Retina (tissue), 1 donor: ENCODE data around the gene ZMYND8.
"Not testable (repeated sequence)": the region's sequence is repeated elsewhere in the genome, so short reads cannot be mapped to it uniquely, and the experiment has no call there.

Experiments used
- DNase-seq: peaks from one replicate; pipeline ENCODE4 v3.0.0-alpha.2; 2016

The ZMYND8 gene

GRCh38 chr20:47243532-47244305, 112.8 kb downstream of the ZMYND8 start:
- DNase-seq = no peak

GRCh38 chr20:47243003-47243402, 113.5 kb downstream of the ZMYND8 start:
- DNase-seq = no peak

- no peak for DNase-seq
Observed at GRCh38 chr20:47241345-47241781, 115.1 kb downstream of the ZMYND8 start.

DNA sequence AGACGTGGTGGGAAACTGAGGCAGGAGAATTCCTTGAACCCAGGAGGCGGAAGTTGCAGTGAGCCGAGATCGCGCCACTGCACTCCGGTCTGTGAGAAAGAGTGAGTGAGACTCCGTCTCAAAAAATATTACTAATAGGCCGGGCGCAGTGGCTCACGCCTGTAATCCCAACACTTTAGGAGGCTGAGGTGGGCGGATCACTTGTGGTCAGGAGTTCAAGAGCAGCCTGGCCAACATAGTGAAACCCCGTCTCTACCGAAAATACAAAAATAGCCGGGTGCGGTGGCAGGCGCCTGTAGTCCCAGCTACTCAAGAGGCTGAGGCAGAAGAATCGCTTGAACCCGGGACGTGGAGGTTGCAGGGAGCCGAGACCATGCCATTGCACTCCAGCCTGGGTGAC, 116.4 kb downstream of the ZMYND8 start:
- not testable (repeated sequence) for DNase-seq

- DNase-seq = no peak
Observed at GRCh38 chr20:47239719-47240067, 116.8 kb downstream of the ZMYND8 start.

DNA sequence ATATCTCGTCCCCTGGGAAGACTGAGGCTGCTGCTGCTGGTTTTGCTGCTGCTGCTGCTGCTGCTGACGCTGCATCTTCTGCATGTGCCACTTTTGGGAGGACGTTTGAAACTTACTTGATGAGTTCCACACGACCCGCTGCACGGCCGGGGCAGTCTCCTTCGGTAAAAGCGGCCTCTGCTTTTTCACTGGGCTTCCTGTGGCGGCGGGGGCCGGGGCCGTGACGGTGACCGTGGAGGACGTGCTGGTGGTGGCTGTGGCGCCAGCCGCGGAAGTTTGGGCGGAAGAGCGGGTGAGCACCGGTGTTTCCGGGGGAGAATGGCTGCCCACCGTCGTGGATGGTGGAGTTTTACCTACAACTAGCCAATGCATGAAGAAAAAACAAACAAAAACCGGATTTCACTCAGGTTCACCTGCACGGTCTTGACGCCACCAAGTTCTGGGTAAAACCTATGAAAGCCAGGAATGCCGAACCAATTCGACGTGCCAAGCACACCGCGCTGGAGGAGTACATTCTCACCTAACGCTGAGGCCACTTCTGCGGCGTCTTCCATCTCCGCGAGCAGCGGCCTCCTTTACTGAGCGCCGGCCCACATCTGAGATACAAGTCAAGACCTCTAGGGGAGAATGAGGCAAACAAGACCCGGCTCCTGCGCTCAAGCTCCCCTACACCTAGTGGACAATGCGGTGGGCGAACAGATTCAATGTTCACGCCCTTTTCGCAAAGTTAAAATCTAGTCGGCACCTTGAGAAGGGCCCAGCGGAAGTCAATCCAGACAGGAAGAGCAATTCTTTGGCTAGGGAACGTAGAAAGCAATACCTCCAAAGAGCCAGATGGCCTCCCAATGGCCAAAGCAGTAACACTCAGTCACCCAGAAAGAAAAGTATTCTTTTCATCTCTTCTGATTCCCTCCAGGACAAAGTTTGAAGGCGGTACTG, 117.5 kb downstream of the ZMYND8 start:
- DNase-seq = no peak

DNA sequence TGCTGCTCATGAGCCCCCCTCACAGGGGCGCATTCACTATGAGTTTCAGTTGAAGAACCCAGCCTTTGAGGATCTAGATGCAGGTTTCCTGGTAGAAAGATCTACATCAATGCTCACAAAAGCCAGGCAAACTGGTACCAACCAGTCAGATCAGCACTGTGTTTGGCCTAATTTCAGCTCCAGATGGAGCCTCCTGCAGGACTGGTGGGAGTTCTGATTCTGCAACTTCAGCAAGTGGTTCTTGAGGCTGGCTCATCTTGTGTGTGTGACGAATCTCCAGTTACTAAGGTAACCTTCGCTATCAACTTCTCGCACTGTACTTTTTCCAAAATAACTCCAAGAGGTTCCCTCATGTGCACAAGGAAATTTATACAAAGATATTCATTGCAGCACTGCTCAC, 118.8 kb downstream of the ZMYND8 start:
- no peak for DNase-seq

GRCh38 chr20:47236639-47236900, 119.9 kb downstream of the ZMYND8 start:
- DNase-seq = no peak

- DNase-seq = no peak
Observed at GRCh38 chr20:47235853-47236638, 120.5 kb downstream of the ZMYND8 start.

GRCh38 chr20:47235111-47235510, 121.4 kb downstream of the ZMYND8 start:
- no peak for DNase-seq

GRCh38 chr20:47233333-47234188, 122.9 kb downstream of the ZMYND8 start:
- no peak for DNase-seq

DNA sequence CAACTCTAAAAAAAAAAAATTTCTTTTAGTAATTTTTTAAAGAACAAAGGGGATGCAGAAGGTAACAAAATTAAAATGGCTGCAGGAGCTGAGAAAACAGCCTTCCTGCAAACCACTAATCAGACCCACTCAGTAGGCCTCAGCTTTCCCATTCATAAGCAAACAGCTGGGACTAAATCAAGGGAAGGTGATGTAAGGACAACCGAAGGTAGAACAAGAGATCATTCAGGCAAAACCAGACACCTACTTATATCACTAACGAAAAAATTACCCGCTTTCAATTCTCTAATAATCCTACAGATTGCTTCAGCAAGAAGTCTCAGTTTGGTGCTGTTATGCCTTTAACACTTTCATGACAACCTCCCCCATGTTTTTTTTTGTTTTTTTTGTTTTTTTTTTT, 124.0 kb downstream of the ZMYND8 start:
- DNase-seq = no peak

- DNase-seq = no peak
Observed at GRCh38 chr20:47231382-47232039, 125.0 kb downstream of the ZMYND8 start.

DNA sequence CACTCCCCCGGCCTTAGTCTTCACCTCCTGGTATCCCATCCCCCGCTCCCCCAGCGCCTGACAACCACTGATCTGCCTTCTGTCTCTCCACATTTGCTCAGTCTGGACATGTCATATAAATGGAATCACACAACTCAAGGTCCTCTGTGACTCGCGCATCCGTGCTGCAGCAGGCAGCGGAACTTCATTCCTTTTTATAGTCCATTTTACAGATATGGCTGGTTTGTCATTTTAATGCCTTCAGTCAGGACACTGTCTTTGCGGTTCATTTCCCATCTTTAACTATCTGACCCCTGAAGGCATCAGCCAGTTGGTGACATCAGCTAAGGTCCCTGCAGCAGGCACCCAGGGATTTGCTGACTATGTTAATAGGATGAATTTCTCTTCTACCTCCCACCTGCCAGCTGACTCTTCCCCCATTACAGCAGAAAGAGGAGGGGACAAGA, 125.7 kb downstream of the ZMYND8 start:
- peak; percentile 58 for DNase-seq

DNA sequence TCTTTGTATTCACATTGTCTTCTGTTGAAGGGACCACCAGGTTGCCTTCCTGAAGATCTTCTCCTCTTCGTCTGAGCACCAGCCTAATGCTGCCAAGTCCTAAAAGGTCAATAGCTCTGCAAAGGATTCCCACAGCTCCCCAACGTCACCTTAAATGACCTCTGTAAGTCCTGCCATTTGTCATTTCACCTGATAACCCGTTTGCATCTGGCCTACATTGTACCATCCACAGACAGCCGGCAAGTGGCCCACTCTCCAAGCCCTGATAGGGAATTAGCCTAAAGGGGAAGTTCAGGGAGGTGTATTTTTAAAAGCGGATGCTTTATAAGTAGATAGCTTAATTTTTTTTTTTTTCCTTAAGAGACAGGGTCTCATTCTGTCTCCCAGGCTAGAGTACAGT, 127.8 kb downstream of the ZMYND8 start:
- DNase-seq = no peak

DNA sequence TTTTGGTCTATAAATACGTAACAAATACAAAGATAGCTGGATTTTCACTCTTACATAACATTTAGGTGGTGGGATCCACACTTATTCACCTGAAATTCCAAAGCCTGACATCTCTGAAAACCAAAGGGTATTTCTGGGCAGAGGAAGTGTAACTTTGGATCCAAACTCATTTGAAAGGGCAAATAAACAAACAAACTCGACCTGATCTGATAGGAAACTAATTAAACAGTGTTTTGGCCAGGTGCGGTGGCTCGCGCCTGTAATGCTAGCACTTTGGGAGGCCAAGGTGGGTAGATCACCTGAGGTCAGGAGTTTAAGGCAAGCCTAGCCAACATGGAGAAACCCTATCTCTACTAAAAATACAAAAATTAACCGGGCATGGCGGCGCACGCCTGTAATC, 128.9 kb downstream of the ZMYND8 start:
- no peak for DNase-seq

DNA sequence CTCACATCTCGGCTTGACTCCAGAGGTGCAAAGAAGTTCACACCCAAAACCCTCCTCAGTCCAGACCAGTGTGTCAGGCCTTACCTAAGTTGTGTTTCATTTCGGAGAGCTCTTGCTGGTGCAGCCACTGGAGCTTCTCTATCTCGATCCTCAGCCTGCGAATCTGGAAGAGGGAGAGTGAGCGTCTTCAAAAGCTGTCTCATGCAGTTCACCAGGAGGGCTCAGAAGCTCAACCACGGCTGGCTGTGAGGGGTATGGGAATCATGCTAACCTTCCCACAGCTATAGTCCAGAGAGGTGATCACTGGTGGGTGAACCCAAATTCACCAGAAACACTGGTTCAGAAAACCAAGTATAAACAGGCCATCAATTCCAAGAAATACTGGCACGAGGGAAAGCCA, 129.4 kb downstream of the ZMYND8 start:
- DNase-seq = no peak

GRCh38 chr20:47225458-47225857, 131.0 kb downstream of the ZMYND8 start:
- DNase-seq = no peak

GRCh38 chr20:47224857-47225256, 131.6 kb downstream of the ZMYND8 start:
- no peak for DNase-seq

DNA sequence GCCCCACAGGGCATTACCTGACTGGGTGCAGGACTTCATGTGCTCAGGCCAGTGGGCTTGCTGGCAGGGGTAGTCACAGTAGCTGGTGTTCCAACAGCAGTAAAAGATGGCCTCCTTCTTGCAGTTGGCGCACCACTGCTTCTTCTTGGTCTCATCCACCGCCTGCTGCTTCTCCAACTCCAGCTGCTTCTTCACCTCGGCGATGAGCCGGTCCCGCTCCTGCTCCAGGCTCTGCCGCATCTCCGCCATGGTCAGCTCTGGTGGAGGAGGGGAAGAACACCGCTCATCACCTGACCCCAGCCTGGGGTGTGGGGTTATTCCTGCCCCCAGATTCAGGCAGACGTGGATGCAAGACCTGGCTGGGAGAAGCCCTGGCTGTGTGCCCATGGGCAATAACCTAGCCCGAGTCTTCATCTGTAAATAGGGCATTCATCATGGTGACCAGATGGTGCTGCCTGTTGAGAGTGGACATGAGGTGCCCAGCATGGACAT, 132.2 kb downstream of the ZMYND8 start:
- no peak for DNase-seq

- no peak for DNase-seq
Observed at GRCh38 chr20:47223896-47224295, 132.6 kb downstream of the ZMYND8 start.
